ENCODE measurements around the gene CXCL8.
"Not testable (repeated sequence)": the region's sequence is repeated elsewhere in the genome, so short reads cannot be mapped to it uniquely, and the experiment has no call there.

CXCL8 gene

DNA sequence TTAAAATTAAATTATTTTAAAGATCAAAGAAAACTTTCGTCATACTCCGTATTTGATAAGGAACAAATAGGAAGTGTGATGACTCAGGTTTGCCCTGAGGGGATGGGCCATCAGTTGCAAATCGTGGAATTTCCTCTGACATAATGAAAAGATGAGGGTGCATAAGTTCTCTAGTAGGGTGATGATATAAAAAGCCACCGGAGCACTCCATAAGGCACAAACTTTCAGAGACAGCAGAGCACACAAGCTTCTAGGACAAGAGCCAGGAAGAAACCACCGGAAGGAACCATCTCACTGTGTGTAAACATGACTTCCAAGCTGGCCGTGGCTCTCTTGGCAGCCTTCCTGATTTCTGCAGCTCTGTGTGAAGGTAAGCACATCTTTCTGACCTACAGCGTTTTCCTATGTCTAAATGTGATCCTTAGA, at the start of gene CXCL8:
Gene CXCL8 (plus strand): TSS at position 217 of the 426 bp plus-strand sequence. CDS start 90 bp downstream, at position 307.
- no peak for DNase-seq

DNA sequence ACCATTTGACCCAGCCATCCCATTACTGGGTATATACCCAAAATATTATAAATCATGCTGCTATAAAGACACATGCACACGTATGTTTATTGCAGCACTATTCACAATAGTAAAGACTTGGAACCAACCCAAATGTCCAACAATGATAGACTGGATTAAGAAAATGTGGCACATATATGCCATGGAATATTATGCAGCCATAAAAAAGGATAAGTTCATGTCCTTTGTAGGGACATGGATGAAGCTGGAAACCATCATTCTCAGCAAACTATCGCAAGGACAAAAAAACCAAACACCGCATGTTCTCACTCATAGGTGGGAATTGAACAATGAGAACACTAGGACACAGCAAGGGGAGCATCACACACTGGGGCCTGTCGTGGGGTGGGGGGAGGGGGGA, 49.2 kb upstream of the CXCL8 start:
- not testable (repeated sequence) for DNase-seq

DNA sequence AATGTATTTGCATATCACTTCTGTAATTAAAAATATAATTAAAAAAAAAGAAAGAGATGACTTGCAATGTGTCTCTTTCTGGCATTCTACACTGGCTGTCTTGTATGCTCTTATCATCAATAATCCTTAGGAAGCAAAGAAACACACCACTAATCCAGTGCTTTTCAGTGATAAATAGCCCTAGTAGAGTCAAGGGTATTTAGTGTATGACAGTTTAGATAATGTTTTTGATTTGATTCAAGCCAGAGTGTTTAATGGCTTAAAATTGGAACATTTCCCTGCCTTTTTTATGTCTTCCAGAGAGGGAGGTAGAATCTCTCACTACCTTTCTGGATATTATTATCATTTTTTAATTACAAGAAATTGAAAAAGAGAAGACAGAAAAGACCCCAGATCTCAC, 48.6 kb upstream of the CXCL8 start:
- DNase-seq = no peak

DNA sequence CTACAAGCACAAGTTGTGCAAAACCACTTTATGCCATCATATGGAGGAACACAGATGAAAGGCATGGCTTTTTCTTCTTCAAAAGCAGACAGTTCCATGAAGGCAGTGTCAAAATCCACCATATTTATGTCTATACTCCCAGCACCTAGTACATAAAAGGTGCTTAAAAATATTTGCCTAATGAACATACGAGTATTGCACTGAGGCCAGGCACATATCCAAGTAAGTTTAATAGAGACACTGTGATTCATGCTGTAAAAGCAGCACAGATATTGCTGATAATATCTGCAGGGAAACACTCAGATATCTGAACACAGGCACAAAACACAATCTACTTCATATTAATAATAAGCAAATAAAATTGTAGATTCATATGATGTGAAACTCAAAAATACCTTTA, 48.1 kb upstream of the CXCL8 start:
- no peak for DNase-seq

DNA sequence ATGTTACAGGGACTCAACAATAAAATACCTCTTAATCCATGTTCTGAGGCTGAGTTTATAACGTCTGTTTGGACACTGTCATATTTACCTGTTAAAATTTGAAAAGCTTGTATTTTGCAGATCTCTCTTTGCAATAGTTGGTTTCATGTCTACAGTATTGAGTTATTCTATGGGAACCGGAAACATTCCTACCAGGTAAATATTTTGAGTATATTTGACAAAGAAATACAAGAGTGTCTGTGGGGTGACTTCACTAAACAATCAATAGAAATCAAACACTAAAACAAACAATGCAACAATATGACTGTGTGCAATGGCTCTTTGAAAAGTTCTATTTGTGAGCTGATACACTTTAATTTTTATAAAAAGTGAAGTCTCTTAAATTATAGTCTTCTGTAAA, 47.7 kb upstream of the CXCL8 start:
- no peak for DNase-seq

DNA sequence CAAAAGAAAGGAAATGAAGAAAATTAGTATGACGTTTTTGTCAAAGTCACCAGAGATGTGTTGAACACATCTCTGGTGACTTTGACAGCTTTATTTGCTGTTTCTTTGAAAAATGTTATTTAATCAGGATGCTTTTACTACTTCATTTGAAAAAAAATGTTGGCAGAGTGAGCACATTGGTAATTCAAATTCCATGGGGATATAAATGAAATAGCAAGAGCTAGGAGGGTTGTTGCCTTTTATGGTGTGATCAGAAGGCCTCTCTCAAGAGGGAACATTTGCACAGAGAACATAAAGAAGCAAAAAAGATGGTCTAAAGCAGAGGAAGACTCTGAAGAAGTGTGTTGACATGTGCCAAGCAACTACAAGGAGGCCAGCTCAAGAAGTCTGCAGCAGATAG, 46.6 kb upstream of the CXCL8 start:
- DNase-seq = no peak

DNA sequence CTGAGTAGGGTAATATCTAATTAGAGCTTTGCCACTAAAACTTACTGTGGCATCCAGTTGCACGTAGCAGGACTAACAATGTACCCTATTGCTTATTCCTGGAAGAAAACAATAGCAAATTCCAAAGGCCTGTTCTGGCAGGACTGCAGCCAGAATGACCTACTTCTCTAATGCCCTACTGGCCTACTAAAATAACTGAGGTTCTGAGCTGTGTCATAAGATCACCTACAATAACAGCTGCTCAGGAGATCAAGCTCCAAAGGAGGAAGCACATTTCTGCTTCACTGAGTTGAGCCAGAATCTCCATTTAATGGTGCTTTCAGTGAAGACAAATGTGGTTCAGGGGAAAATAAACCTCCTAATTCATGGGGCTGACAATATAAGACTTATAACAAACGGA, 42.2 kb upstream of the CXCL8 start:
- DNase-seq = no peak

DNA sequence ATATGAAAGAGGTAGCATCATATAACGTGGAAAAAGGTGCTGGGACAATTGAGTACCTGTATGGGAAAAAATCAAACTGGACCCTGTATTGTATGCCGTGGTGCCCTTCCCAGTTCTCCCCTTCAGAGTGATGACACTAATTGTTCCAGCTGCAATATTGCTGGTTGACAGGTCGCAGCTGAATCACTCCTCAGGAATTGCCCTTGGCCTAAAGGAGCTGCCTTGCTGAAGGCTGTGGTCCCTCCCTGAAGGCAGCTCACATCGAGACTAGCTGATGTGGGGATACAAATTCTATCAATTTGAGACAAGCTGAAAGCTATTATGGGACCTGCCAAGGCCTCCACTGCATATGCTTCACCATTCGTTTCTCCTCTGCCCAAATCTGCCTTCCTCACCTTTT, 39.3 kb upstream of the CXCL8 start:
- no peak for DNase-seq

DNA sequence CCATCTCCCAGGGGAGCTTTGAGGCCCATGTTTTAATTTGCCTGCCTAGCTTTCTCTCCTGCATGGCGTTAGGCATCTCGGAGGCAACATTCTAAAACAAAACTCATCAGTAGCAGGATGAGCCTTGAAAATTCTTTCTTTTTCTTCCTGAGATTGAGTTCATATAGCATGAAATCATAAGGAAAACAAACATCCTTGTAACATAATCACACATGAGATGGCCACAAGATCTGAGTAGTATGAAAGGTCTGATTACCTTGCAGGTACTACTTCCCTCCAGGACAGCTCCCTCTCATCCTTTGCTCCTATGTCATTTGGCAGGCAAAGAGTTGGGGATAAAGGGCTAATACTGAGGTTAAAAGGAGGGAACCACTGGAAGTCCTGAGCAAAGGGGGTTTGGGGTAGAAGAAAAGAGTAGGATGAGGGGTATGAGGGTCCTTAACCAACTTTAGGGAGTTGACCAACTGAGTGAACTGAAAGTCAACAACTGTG, 37.5 kb upstream of the CXCL8 start:
- DNase-seq = no peak

DNA sequence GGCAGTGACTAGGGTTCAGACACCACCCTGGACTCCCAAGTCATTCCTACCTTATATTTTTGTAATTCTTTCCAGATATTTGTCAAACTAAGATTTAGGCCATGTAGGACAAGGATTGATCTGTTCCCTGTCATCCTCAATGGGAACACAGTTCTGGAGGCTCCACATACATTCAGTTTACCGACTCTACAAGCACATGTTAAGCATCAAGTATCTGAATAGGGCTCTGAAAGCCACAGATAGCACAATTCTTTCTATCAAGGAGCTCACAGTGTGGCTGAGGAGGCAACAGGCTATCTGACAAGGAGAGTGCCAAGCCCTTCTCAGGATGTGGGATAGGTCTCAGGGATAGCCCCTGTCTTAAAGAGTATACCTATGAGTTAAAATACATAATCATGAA, 37.0 kb upstream of the CXCL8 start:
- no peak for DNase-seq

DNA sequence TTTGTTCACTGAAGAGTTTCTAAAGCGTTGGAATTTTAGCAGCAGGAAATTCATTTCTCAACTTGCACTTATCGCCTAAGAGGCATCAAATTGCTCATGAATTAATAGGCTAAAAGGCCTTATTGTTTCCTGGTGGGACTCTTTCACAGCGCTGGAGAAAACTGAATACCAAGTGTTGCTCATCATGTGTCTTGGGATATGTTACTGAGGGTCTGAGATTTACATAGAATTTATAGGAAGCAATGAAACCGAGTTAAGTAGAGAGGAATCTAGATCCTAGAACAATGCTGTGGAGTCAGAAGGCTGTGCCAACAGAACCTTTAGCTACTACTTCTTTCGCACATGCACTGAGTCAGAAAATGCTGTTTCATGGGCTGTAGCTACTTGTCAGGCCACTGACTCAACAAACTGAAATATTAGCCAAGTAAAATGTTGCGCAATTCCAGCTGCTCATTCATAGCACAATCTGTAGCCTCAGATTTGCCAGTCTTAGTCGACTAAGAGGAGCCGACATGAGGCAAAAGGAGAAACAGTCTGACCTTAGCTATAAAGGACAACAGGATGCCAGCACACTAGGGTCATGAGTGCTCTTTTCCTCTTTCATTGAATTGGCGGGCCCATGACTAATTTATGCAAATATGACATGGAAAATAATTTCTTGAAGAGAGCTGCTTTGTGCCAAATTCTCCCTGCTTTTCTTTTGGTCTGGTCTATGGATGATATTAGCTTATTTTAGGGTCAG, 35.9 kb upstream of the CXCL8 start:
- DNase-seq = no peak

DNA sequence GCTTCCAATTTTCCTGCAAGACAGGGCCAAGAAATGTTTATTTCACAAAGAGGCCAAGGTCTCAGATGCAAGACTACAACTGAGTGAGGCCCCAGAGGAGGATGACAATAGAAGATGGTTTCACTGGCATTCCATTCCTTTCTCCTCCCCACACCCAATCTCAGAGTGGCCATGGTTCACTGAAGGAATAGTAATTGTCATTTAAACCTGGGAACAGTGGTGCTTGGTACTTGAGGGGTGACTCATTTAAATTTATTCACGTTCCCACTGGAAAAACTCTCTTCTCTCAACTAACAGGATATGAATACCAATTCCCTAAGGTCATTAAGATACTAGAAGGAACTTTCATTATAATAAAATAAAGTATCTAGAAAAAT, 35.3 kb upstream of the CXCL8 start:
- DNase-seq = no peak

DNA sequence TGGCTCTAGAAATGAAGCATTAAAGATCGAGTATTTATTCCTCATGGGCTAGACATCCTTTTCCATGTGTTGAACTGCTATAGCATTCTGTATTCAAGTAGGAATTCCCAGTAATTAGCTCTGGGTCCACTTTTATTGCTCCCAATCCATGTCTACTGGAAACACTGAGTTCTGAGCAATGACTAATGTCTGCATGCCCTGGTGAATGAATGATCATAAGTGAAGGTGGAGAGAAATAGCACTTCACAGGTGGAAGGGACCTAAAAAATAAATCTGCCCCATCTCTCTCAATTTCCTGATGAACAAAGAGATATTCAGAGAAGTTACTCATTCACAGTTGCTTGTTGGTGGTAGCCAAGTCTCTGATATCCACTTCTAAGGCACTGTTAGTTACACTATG, 34.6 kb upstream of the CXCL8 start:
- no peak for DNase-seq

DNA sequence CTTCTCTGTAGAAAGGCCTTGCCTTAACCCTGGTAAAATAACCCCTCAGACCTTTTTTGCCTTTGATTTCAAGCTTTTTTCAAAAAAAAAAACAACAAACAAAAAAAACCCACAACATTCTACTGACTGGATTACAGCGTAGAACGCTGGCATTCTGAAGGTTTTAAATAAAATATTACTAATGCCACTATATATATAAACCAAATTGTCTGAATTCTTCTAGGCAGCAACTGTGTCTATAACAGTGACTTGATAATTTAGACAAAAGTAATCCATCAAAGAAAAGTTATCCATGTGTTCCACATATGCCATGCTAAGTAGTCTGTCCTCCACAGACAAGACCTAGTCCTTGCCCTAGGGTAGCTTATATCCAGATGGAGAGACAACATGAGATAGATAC, 33.6 kb upstream of the CXCL8 start:
- DNase-seq = no peak

DNA sequence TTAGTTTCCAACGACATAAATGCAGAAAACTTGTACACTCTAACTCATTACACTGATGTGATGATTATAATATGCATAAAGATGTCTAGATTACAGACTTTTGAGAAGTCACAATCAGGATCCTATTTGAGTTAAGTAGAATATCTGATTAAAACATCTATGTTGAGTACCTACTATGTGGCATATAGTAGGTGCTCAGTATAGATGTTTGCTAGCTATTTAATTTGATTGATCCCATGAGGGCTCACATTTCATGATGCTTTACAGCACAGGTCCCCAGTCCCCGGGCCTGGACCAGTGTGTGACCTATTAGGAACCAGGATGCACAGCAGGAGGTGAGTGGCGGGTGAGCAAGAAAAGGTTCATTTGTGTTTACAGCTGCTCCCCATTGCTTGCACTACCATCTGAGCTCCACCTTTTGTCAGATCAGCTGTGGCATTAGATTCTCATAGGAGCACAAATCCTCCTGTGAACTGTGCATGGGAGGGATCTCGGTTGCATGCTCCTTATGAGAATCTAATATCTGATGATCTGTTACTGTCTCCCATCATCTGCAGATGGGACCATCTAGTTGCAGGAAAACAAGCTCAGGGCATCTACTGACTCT, 33.0 kb upstream of the CXCL8 start:
- DNase-seq = no peak

DNA sequence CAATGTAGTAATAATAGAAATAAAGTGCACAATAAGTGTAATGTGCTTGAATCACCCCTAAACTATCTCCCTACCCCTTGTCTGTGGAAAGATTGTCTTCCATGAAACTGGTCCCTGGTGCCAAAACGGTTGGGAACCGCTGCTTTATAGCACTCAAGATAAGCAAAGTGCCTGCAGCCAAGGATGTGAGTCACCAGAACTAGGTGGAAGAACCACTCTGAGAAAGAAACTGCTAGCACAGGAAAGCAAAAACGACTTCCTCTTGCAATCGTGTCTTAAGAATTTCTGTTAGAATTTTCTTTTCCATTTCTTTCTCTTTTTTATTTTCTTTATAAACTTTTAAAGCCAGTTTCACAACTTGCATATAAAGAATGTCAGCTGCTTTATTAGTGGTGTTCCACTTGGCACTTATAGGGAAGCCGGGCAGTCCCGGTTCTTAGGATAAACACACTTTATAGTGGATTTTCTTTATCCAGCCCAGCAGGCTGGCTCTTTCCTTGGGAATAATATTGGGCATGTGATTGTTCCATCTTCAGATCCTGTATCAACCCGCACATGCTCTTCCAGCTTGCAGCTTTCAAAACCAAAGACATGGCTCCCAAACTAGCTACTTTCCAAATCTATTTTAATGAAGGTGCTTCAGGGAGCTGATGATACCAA, 32.3 kb upstream of the CXCL8 start:
- DNase-seq = peak; percentile 86

DNA sequence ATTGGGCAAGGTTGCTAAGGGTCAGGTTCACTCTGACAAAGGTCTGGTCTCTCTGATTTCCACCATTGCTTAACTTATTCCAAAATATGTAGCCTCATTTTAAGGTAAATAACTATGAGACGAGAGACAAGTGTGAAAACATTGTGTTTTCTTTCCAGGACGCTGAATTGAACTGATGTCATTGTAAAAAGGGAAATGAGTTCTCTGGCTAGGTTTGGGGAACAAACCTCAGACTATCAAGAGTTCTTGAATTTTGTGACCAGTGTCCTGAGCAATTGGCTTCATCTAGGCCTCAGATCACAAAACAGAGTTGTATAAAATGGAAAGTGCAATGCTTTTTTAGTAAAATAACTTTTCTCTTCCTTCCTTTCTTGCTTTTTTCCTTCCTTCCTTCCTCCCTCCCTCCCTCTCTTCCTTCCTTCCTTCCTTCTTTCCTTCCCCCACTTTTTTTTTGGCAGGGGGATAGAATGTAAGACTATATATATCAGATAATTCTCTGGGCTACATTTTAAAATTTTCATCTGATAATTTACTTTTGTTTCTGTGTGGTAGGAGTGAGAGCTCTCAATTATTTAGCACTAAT, 30.8 kb upstream of the CXCL8 start:
- DNase-seq = no peak

DNA sequence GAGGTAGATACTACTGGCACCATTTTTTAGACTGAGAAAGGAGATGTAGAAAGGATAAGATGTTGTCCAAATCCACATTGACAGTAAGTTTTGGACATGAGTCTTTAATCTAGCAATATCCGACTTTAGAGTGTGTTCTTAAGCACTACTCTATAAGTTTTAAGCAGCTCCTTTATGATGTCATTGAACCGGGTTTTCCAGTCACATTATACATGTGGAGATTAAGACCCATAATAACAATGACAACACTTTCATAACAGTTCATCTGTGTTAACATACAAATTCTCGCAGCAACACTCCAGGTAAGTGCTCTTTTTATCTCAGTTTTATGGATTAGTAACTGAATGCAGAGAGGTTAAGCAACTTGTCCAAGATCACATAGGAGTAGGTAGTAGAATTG, 30.3 kb upstream of the CXCL8 start:
- DNase-seq = no peak

DNA sequence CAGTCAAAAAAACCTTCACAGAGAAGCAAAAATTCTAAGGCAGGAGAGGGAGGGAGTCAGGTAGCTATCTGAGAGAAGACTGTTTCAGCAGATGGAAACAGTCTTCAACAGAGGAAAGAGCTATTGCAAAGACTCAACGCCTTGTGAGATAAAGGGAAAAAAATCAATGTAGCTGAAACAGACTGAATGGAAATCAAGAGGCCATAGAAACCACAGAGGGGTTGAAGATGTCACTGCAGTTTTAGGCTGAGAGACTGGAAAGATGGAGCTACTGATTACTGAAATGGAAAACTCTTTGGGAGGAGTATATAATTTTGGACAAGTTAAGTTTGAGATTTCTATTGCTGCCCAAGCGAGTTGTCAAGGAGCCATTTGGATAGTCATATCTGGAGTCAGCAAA, 28.4 kb upstream of the CXCL8 start:
- no peak for DNase-seq

DNA sequence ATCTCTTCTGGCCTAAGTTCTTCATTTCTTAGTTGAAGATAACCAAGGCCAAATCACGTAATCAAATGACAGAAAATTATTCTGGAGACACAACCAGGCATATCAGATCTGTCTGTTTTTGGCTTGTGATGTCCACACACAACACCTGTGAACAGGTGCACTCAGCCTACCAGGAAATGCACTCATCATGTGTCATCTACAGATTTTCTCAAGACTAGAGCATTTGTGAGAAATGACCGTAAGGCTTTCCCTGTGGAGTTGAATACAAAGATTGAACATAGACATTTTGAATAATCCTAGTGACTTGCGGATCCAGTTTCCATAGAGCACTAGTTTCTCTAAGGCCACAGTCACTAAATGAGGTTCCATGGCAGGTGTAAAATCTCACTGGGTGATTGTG, 26.7 kb upstream of the CXCL8 start:
- DNase-seq = no peak

DNA sequence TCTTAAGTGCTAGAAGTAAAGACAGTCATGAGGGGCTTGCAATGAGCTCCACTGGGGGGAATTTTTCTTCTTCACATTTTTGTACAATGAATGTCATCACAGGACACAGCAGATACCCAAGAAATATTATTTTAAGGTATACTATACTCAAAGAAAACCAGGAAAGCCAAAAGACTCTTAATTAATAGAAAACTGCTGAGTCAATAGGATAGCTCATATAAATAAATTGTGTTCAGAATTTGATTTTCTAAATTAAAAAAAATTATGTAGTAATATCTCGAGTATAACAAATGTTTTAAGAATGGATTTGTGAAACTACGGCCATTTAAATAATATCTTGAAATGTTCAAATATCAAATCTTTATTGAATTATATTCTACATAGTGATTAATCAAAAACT, 25.7 kb upstream of the CXCL8 start:
- no peak for DNase-seq

DNA sequence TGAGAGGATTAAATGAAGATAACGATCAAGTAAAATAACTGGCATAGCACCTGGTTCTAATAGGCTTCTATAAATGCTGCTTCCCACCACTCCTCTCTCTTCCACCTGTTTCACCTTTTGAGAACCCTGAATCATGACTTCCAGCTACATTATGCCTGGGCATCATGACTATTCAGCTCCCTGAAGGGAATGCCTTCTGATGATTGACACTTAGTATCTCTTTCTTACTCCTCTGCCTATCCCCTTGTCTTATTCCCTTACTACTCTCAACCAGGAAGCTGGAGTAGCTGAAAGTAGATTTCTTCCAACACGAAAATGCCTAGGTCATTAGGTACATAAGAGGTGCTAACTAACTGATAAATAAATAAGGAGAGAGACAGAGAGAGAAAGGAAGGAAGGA, 24.7 kb upstream of the CXCL8 start:
- DNase-seq = no peak

DNA sequence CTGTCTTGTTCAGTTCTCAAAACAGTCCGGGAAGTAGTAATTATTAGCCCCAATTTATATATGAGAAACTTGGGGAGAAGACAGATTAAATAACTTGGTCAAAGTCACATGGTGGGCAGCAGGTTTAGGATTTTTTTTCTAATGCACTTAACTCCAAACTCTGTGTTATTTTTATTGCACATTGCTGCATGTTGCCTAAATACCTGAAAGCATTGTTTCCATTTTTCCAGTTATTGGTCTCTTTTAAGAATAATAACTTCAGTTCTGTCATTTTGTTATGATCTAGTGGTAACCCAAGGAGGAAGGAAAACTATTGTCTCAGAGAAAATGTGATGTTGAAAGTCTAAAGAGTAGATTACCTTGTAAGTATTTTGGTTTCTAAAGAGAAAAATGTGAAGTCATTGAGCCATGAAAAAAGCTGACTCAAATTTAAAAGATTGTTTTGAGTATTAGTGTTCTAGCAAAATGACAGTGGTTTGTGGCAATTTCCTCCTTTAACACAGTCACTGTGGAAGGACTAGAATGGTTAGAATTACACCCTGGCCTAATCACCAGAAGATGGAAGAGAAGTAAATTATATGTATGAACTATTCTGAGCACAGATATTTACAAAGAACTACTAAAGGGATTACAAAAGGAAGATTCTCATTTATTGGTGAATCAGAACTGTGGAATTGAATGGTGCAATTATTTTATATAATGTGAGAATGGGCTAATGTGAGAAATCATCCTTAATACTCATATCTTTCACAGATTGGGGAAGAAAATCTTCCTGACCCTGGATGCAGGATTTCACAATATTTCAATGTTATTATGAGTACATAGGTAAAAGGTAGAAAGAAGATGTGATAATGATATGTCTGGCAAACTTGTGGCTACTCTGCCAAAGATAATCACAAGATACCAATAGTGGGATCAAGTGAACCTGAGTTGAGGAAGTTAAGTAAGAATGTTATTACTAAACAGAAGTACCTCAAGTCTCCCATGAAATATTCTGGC, 21.7 kb upstream of the CXCL8 start:
- no peak for DNase-seq
